Glomerular visceral epithelial cell (primary cell): ENCODE measurements around the gene PODNL1.

ENCODE experiments used
- DNase-seq: peaks from one replicate; pipeline ENCODE4 v3.0.0-alpha.2; 2016; ENCODE audit errors: extremely low spot score

PODNL1 gene

DNA sequence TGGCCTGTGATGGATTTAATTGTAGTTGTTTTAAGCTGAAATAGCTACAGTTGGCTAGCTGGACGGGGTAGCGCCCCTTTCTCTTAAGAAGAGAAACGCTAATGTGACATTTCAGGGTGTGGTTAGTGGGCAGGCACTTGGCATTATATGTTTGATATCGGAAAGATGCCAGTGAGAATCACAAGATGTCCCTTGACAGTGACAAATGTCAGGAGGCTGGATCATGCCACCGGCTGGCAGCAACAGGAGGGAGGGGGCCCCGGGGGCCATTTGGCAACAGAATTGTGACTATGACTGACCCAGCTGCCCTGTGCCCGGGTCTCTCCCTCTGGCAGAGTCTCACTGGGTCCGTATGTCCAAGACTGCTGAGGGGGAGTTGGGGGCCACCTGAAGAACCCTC lies 18.8 kb upstream of the PODNL1 start:
- no peak for DNase-seq

DNA sequence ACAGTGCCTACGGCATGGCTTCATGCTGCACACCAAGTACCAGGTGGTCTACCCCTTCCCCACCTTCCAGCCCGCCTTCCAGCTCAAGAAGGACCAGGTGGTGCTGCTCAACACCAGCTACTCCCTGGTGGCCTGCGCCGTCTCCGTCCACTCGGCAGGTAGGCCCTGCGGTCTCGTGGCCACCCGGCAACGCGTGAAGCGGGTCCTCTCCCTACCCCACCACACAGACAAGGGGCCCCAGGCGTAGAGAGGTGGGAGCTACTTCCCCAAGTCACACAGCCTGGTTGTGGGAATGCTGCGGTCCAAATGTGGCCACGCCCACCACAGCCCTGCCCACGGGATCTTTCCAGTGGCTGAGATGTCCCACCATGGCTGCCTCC lies 18.1 kb upstream of the PODNL1 start:
- no peak for DNase-seq

DNA sequence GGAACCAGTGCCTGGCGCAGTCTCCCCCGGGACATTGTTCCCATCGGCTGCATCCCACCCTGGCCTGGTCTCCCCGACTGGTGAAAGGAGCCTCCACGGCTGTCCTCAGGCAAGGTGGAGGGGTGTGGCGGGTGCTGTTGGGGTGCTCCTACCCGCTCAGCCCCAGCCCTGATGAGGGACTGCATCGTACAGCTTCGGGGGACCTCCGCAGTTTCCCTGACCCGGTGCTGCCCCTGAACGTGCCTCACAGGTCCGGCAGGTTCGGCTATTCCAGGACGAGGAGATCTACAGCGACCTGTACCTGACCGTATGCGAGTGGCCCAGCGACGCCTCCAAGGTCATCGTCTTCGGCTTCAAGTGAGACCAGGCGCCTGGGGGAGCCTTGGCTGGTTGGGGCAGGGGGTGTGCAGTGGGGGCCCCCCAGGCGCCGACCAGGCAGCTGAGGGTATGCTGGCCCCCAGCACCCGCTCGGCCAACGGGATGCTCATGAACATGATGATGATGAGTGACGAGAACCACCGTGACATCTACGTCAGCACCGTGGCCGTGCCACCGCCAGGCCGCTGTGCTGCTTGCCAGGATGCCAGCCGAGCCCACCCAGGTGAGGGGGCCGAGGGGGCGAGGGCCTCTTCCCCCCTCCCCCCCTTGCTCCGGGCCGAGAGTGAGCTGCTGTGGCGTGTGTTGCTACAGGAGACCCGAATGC lies 17.6 kb upstream of the PODNL1 start:
- DNase-seq, result no peak

DNA sequence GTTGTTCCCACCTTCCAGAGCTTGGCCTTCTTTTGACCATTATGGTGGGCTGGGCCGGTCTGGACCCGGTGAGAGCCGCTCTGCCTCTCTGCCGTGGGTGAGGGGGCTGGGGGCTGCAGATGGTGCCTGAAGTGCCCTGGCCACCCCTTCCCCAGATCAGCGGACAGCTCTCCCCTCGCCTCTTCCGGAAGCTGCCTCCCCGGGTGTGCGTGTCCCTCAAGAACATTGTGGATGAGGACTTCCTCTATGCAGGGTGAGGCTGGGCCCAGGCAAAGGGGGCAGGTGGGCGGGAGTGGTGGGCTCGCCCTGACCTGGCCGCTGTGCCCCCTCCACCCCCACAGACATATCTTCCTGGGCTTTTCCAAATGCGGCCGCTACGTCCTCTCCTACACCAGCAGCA lies 16.0 kb upstream of the PODNL1 start:
- no peak for DNase-seq

DNA sequence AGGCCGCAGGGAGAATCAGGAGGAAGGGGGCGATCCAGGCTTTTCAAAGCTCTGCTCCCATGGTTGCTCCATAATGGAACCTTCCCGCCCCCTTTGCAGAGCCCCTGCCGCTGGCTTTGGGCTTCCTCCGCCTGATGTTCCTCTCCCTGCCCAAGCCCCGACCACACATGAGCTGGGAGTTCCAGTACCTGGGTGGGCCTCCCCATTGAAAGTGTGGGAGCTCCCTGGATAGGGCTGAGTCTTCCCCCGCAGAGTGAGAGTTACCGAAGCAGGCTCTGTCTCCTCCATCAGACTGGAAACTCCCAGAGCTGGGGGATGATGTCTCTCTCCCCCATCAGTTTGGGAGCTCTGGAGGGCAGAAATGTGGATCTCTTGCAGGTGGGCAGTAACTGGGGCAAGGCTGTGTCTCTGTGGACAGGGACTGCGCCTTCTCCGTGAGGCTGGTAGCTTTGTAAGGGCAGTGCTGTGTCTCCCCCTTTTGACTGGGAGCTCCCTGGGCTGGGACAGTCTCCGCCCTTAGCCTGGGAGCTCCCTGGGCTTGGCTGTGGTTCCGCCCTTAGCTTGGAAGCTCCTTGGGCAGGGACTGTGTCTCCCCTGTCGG lies 14.8 kb upstream of the PODNL1 start:
- DNase-seq, result peak; percentile 56

DNA sequence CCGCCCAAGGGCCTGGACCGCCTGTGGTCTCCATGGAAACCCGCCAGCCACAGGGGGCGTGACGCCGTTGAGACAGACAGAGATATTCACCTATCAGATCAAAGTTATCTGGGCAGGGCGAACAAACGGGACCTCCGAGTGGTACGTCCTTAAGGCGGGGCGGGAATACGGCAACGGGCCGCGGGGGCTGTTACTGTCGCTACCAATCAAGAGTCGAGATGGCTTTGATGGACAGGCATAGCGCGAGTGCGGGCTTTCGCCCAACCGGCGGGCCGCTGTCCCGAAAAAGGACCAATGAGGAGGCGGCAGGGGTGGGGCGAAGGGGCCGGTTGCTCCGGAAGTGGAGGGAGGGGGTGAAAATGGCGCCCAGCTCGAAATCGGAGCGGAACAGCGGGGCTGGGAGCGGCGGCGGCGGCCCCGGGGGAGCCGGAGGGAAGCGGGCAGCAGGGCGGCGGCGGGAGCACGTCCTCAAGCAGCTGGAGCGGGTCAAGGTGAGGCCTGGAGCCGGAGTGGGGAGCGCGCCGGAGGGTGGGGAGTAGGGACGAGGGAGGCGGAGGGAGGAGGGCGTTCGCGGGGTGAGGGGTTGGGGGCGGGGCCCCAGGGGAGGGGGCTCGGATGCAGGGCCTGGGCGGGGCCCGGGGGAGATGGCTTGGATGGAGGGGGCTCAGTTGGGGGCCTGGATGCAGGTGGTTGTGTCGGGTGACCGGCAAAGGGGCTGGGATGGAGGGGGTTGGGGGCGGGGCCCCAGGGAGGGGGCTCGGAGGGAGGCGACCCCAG lies 14.1 kb upstream of the PODNL1 start, which contains the start of gene DCAF15:
Gene DCAF15 (plus strand): TSS at position 356 of the 777 bp plus-strand sequence. CDS start 4 bp downstream, at position 360.
- DNase-seq, result peak; percentile 100

DNA sequence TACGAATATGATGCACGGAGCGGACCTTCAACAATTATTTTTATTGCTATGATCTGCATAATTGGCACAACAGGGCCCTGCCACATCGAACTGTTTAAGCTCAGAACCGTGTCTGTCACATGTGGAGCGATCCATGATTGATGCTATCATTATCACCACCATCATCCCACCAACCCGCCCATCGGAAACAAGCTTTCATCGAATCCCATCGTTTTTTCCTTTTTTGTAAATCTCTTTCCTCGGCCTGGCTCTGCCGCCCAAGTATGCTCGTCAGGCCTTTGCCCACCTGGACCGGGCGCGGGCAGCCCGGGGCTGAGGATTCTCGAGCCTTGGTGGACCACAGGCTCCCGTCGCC lies 13.6 kb upstream of the PODNL1 start:
- DNase-seq, result no peak

DNA sequence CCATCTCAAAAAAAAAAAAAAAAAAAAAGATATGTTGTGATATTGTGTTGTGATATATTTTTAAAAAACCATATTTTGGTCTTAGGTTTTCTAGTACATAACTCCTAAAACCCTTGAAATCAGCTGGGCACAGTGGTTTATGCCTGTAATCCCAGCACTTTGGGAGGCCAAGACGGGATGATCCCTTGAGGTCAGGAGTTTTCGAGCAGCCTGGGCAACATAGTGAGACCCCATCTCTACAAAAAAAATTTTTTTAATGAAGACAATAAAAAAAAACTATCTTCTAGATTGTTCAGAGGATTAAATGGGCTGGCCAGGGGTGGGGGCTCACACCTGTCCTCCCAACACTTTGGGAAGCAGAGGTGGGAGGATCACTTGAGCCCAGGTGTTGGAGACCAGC lies 12.8 kb upstream of the PODNL1 start:
- no peak for DNase-seq

DNA sequence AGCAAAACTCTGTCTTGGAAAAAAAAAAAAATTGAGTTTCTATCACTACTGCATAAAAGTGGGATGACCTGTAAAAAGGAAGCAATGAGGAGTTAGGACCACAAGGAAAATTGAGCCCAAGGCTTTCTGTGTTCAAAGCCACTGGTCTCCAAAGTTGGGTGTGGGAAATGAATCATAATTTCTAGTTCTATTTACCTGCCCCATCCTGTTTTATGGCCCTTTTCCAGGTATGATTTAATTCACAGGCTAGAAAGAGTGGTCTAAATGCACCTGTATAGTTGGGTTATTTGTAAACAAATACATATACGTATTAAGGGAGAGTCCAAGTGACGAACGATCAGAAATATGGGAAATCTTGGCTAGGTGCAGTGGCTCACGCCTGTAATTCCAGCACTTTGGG lies 8.2 kb upstream of the PODNL1 start:
- DNase-seq, result no peak

DNA sequence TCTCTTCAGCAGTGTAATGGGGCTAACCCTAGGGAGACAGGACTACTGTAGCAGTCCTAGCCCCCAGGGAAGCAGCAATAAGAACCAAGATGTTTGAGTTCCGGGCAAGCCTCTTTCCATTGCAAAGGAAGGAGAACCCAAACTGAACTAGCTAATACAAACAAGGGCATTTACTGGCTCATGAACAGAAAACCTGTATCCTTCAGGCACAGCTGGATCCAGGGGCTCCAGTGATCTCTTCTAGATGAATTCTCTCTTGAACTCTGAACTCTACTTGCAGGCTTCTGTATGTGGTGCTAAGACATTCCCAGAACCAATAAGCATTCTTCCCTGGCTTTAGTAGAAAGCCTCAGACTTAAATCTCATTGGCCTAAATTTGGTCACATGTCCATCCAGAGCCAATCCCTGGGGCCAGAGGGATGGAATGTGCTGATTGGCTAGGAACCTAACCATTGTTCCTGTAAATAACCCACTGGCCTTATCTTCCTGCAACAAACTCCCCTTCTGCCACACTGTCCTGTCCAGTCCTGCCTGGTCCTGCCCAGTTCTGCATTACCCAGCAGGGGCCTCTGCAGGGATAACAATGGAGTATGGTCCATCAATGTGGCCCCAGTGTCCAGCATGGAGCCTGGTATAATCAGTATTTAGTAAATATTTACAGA lies 3.9 kb upstream of the PODNL1 start:
- no peak for DNase-seq

DNA sequence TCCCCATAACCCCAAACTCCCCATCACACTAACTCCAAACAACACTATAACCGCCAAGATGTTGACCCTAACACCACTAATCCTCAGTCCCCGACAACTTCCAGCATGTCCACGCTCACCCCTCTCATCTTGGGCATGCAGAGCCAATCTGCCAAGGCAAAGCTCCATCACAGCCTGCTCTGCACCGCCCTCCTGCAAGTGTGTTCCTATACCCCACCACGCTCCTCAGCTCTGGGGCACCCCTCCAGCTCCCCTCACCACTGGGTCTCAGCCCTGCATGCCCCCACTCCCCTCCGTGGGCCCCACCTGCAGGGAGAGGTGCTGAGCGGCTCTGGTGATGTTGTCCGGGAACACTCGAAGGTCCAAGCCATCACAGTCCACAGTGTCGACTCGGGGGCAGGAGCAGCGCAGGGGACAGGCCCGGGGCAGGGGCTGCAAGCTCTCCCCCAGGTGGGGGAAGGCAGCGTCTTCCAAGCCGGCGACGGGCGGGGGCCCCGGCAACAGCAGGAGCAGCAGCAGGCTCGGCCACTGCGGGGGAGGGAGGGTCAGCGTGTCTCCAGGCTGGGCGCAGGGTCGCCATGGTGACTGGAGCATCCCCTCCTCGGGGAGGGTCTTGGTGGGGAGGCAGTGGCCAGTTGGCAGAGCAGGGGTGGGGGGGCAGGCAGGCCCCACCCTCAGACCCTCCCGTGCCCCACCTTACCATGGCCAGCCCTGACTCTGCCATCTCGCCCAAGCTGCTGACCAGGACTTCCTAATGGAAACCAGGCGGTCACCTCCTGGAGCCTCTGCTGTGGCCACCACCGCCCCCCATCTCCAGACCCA lies 527 bp downstream of the PODNL1 start:
- DNase-seq, result no peak

DNA sequence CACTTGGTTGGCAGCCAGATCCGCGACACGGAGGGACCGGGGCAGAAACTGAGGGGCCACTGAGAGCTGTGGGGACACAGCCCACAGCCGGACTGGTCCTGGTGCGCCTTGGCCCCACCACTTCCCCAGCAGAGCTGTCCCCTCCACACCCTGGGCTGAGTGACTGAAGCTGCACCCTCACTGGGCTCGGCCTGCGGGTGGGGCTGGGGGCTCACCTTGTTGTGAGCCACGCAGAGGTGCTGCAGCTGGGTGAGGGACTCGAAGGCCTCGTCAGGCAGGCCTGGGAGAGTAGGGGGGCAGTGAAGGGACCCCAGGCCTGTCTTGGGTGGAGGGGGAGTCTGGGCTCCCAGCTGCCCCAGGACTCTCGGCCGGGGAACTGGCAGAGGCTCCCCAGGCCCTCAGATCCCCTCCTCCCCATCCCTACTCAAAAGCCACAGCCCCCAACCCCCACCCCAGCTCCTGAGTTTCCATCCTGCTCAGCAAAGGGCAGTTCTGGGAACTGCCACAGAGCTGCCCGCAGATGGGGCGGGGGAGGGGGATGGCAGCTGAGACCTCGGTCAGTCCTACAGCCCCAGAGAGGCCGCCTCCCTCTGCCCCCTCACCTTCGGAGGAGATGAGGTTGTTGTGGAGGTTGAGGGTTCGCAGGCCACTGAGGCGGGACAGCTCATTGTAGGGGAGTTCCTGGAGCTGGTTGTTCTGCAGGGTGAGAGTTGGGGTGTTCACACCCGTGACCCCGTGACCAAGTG lies 2.3 kb downstream of the PODNL1 start:
- DNase-seq, result no peak

DNA sequence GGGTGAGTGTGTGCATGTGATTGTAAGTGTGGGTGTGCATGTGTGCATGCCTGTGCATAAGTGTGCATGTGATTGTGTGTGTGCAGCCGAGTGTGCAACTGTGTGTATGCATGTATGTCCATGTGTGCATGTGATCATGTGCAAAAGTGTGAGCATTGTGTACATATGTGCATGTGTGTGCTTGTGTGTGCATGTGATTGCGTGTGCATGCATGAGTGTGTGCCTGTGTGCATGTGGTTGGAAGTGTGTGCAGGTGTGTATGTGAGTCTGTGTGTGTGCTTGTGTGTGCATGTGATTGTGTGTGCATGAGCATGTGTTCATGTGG lies 3.5 kb downstream of the PODNL1 start:
- DNase-seq, result no peak

DNA sequence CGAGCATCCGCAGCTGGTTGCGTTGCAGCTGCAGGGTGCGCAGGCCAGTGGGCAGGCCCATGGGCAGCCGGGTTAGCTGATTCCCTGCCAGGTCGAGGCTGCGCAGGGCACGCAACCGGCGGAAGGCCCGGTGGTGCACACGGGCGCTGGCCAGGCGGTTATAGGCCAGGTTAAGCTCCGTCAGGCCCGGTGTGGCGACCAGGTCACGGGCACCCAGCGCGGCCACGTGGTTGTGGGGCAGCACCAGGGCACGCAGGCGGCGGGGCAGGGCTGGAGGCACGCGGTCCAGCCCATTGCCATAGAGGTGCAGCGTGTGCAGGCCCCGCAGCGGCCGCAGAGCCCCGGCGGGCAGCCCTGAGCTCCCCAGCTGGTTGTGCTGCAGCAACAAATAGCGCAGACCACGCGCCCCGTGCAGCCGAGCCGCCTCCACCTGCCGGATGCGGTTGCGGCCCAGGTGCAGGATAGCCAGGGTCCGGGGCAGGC lies 5.3 kb downstream of the PODNL1 start:
- DNase-seq, result no peak

DNA sequence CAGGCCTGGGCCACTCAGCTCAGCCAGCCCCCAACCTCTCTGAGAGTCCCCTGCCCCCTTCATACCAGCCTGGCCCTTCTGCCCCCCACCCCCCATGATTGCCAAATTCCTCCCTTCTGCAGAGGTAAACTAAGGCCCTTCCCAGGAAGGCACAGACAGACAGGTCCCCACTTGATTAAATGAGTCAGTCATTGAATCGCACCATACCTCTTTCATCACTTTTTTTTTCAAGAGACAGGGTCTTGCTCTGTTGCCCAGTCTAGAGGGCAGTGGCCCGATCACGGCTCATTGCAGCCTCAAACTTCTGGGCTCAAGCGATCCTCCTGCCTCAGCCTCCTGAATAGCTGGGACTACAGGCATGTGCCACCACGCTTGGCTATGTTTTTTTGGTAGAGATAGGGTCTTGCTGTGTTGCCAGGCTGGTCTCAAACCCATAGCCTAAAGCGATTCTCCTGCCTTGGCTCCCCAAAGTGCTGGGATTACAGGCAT lies 6.0 kb downstream of the PODNL1 start:
- DNase-seq, result no peak

DNA sequence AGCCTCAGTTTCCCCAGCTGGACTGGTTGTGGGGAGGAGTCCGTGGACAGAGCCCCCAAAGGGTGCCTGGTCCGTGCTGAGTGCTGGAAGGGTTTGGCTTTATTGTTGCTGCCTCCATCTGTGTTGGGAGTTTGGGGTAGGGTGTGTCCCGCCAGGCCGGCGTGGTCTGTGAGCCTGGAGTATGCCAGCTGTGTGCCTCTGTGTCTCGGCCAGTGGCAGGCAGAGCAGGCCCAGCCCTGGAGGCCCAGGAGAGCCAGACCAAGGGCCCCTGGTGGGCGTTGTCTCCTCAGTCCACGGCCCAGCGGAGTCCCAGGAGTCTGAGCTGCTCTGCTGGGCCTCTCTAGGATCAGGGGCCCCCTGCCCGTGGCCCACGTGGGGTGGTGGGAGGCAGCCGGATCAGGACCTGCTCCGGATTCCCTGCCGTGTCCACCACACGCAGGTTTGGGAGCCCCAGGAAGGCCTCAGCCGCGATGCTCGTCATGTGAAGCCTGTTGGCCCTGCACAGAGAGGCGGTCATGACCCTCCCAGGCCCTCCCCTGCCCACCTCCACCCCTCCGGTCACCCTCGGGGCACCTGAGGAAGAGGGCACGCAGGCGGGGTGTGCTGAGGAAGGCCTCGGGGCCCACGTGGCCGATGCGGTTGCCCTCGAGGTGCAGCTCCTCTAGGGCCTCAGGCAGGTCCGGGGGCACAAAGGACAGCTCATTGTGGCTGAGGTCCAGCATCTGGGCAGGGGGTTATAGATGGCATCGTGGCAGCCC lies 6.6 kb downstream of the PODNL1 start:
- DNase-seq, result no peak

DNA sequence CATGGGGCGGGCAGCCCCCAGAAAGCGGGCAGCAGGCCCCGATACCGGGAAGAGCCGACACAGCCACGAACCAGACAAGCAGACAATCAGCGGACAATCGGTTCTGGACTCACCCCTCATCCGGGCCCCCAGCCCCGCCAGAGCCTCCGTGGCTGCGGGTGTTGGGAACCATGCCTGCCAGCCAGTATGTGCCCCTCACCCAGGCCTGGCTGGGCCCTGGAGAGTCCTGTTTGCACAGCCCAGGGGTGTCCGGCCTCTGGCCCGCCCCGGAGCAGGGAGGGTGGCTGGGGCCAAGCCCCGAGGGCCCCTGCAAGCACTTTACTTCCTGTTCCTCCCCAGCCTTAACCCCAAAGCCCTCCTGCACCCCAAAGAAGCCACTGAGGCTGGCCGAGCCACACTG lies 7.8 kb downstream of the PODNL1 start:
- DNase-seq, result no peak

DNA sequence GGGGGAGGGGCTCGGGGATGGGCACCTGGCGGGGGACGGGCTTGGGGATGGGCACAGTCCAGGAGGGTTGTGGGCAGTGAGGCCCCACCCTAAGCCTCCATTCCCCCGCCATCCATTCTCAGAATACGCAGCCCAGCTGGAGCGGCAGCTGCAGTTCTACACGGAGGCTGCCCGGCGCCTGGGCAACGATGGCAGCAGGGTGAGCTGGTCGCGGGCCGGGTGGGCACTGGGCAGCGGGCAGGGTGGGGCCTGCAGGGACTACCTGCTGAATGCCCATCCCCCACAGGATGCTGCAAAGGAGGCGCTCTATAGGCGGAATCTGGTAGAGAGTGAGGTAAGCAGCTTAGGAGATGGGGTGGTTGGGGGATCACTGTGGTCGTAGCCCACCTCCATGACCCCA lies 8.3 kb downstream of the PODNL1 start:
- DNase-seq, result no peak

DNA sequence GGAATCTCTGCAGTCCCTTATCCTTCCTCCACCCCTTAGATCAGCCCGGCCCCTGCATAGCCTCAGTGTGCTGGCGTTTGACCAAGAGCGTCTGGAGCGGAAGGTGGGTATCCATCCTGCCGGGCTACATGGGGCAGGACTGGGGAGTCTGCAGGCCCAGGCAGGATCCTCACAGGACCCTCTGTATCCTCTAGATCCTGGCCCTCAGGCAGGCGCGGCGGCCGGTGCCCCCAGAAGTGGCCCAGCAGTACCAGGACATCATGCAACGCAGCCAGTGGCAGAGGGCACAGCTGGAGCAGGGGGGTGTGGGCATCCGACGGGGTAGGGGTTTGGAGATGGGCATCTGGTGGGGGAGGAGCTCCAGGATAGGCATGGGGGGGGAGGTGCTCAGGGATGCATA lies 8.9 kb downstream of the PODNL1 start:
- no peak for DNase-seq

DNA sequence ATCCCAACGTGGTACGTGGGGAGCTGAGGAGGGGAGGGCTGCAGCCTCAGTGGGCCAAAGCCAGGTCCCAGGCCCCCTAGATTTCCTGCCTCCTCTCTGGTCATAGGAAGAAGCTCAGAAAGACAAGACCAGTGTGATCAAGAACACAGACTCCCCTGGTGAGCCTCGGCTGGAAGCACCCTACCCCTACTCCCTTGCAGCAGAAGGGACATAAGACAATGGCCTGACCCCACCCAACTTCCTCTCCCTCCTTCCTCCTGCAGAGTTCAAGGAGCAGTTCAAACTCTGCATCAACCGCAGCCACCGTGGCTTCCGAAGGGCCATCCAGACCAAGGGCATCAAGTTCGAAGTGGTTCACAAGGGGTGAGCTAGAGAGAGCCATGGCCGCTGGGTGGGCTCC lies 11.5 kb downstream of the PODNL1 start:
- no peak for DNase-seq
